ENCODE measurements around the gene CAPN10. TPM values are rescaled to one million over a fixed set of nuclear protein-coding genes. Genes with fewer than 3 reads are reported as not detected.
A peak's percentile ranks its signal among the peaks of the same experiment; 100 is the strongest.

Gene CAPN10
- polyA plus RNA-seq, 1 donor (not counting 4 experiments of a cell fraction or from before 2014, with no cell fraction given) = 7.1 TPM

- peak; percentile 86 for FAIRE-seq
- H4K20me1 ChIP-seq (ENCODE audit: control insufficient read depth, extremely low read depth, insufficient read depth, low read length) = peaks cover 21% of the 10 kb centered on the region
- H3K9ac ChIP-seq (ENCODE audit: control insufficient read depth, extremely low read depth, insufficient read depth, low read length) = peak overlapping the region; percentile 70
Observed at GRCh38 chr2:240579771-240580614, 6.5 kb upstream of the CAPN10 start.

GRCh38 chr2:240581811-240582210 lies 4.7 kb upstream of the CAPN10 start:
- FAIRE-seq = no peak
- Histone ChIP-seq H3K79me2 (ENCODE audit: control insufficient read depth, insufficient read depth, low read length) (peaks cover 32% of the 10 kb centered on the region), H3K9ac (ENCODE audit: control insufficient read depth, extremely low read depth, insufficient read depth, low read length) (no peak overlapping the region), H2AFZ (ENCODE audit: control insufficient read depth, low read length) (no peak overlapping the region), H3K27ac (ENCODE audit: control insufficient read depth, insufficient read depth, low read length) (no peak overlapping the region), H3K9me3 (ENCODE audit: control insufficient read depth, low read depth, low read length) (no peaks in the 10 kb centered on the region), H3K36me3 (ENCODE audit: control insufficient read depth in 2 of 2, extremely low read depth in 1 of 2, insufficient read depth in 2 of 2, low read length in 2 of 2) (peaks cover 3 to 6% of the 10 kb centered on the region in 2 experiments), H4K20me1 (ENCODE audit: control insufficient read depth, extremely low read depth, insufficient read depth, low read length) (peaks cover 21% of the 10 kb centered on the region), H3K4me2 (ENCODE audit: control insufficient read depth, extremely low read depth, insufficient read depth, low read depth, low read length) (no peak overlapping the region), H3K4me3 (ENCODE audit: control insufficient read depth in 2 of 3, extremely low read depth in 1 of 3, insufficient read depth in 2 of 3, low read depth in 1 of 3, low read length in 3 of 3) (no peak overlapping the region), H3K27me3 (ENCODE audit: control insufficient read depth, extremely low read depth, insufficient read depth, low read length) (no peaks in the 10 kb centered on the region), H3K9me1 (ENCODE audit: control insufficient read depth, extremely low read depth, insufficient read depth, low read length) (peaks cover 8% of the 10 kb centered on the region), H3K4me1 (ENCODE audit: control insufficient read depth, extremely low read depth, insufficient read depth, low read length) (peaks cover 42% of the 10 kb centered on the region)
- no peak for DNase-seq (ENCODE audit: low read depth, low spot score)
- TF ChIP-seq CTCF (optimal IDR thresholded peaks at IDR 0.05 in 1 of 3, IDR thresholded peaks at IDR 0.05 in 1 of 3, conservative IDR thresholded peaks at IDR 0.05 in 1 of 3; ENCODE audit: extremely low read depth in 1 of 3, insufficient read depth in 2 of 3, low read length in 3 of 3) (no peak), EZH2 (IDR thresholded peaks at IDR 0.05; ENCODE audit: low read length) (no peak)
- dilution Hi-C loops (cut with MboI; ENCODE audit: extremely low pct_ligation_motif_present, low sequenced_read_pairs) = no loop called here

More at GRCh38 chr2:240579771-240580614, 6.5 kb upstream of the CAPN10 start:
- peak overlapping the region; percentile 45 for H3K4me2 ChIP-seq (ENCODE audit: control insufficient read depth, extremely low read depth, insufficient read depth, low read depth, low read length)
- dilution Hi-C loops (cut with MboI; ENCODE audit: extremely low pct_ligation_motif_present, low sequenced_read_pairs) = no loop called here
- peaks cover 37% of the 10 kb centered on the region for H3K4me1 ChIP-seq (ENCODE audit: control insufficient read depth, extremely low read depth, insufficient read depth, low read length)
- H3K9me3 ChIP-seq (ENCODE audit: control insufficient read depth, low read depth, low read length) = no peaks in the 10 kb centered on the region
- peaks cover 7 to 8% of the 10 kb centered on the region in 2 experiments for H3K36me3 ChIP-seq (ENCODE audit: control insufficient read depth in 2 of 2, extremely low read depth in 1 of 2, insufficient read depth in 2 of 2, low read length in 2 of 2)
- peaks cover 21% of the 10 kb centered on the region for H3K79me2 ChIP-seq (ENCODE audit: control insufficient read depth, insufficient read depth, low read length)
- TF ChIP-seq EZH2 (IDR thresholded peaks at IDR 0.05; ENCODE audit: low read length) (no peak), CTCF (optimal IDR thresholded peaks at IDR 0.05 in 1 of 3, IDR thresholded peaks at IDR 0.05 in 1 of 3, conservative IDR thresholded peaks at IDR 0.05 in 1 of 3; ENCODE audit: extremely low read depth in 1 of 3, insufficient read depth in 2 of 3, low read length in 3 of 3) (peak; percentile 61 to 70 (median 65))
- H3K4me3 ChIP-seq (ENCODE audit: control insufficient read depth in 2 of 3, extremely low read depth in 1 of 3, insufficient read depth in 2 of 3, low read depth in 1 of 3, low read length in 3 of 3) = peak overlapping the region in 1 of 3 experiments; percentile 29
- H2AFZ ChIP-seq (ENCODE audit: control insufficient read depth, low read length) = no peak overlapping the region
- peak overlapping the region; percentile 84 for H3K27ac ChIP-seq (ENCODE audit: control insufficient read depth, insufficient read depth, low read length)
- no peak for DNase-seq (ENCODE audit: low read depth, low spot score)
- peaks cover 8% of the 10 kb centered on the region for H3K9me1 ChIP-seq (ENCODE audit: control insufficient read depth, extremely low read depth, insufficient read depth, low read length)
- H3K27me3 ChIP-seq (ENCODE audit: control insufficient read depth, extremely low read depth, insufficient read depth, low read length) = no peaks in the 10 kb centered on the region

Data from keratinocyte (primary cell).